HCT116 (cell line): ENCODE data around the gene MED27. TPM values are rescaled to one million over a fixed set of nuclear protein-coding genes. Genes with fewer than 3 reads are reported as not detected.

ENCODE experiments used
- ATAC-seq: fragments of 200-7000 bp; cut with Tn5 transposase; 2 replicates; pipeline ENCODE4 v1.9.1; 2020; ENCODE audit warnings: mild to moderate bottlenecking, moderate library complexity
- BruUV-seq: library from RNA; stranded (reverse); fragments of 400-500 nt; replicated peaks from 2 replicates; lab custom pipeline; 2021; lab: Mats Ljungman, UMichigan
- CTCF ChIA-PET: fragments of 300-600 bp; sonication (Branson Sonifier 250); formaldehyde crosslinking; loops from one replicate; lab custom pipeline; 2021; ENCODE audit warnings: antibody characterized with exemption; lab: Charles Lee
- POLR2A ChIA-PET: fragments of 300-600, 350-600 bp; sonication (Branson Sonifier 250); formaldehyde crosslinking; loops from one replicate; lab custom pipeline; 2021; ENCODE audit warnings: antibody characterized with exemption; lab: Charles Lee
- RAD21 ChIA-PET, 2 experiments: fragments of 300-600 bp; sonication (Branson Sonifier 250); formaldehyde crosslinking; loops; one replicate each; lab custom pipeline; 2023; ENCODE audit warnings: low total read pairs in 2 of 2; ENCODE audit not compliant: uncharacterized antibody in 2 of 2, unreplicated experiment in 2 of 2, low non-redundant PET in 1 of 2; lab: Charles Lee
- DNase-seq: peaks from one replicate; pipeline ENCODE4 v3.0.0-alpha.2; 2010; ENCODE audit warnings: low read depth, low spot score
- H2AFZ ChIP-seq: fragments of 200-600 bp; shearing (Covaris generic), sonication (generic); 2 replicates; pipeline ENCODE4 v1.6.1; 2017; ENCODE audit warnings: low read depth, mixed run types, mixed read lengths, antibody characterized with exemption, low read length; ENCODE audit not compliant: poor library complexity, severe bottlenecking
- H3K27ac ChIP-seq: 2 replicates; pipeline ENCODE4 v1.5.1; 2012; ENCODE audit warnings: low read depth, low read length
- H3K27me3 ChIP-seq: fragments of 200-600 bp; sonication (generic); 2 replicates; pipeline ENCODE4 v1.6.1; 2016; ENCODE audit warnings: mixed run types, low read length, mixed read lengths; ENCODE audit not compliant: insufficient read depth
- H3K36me3 ChIP-seq, 2 experiments: fragments of 200-500 bp in 1 of 2; fragments of 200-600 bp in 1 of 2; sonication (Bioruptor generic) in 1 of 2; sonication (generic) in 1 of 2; 2 replicates each; pipeline versions ENCODE4 v1.5.1 to v1.6.1; 2014 to 2016; ENCODE audit warnings: low read length in 2 of 2, inconsistent platforms in 1 of 2, mixed read lengths in 1 of 2, mixed run types in 1 of 2; ENCODE audit not compliant: insufficient read depth in 2 of 2, control insufficient read depth in 1 of 2
- H3K4me1 ChIP-seq, 2 experiments: fragments of 200-600 bp in 1 of 2; sonication (generic) in 1 of 2; 2 replicates each; pipeline versions ENCODE4 v1.5.1 to v1.6.1; 2012 to 2017; ENCODE audit warnings: low read length in 2 of 2, inconsistent platforms in 1 of 2, mild to moderate bottlenecking in 1 of 2, mixed read lengths in 1 of 2, mixed run types in 1 of 2, moderate library complexity in 1 of 2; ENCODE audit not compliant: insufficient read depth in 2 of 2, control insufficient read depth in 1 of 2
- H3K4me2 ChIP-seq: fragments of 200-600 bp; sonication (generic); 2 replicates; pipeline ENCODE4 v1.6.1; 2017; ENCODE audit warnings: mixed run types, low read length, mixed read lengths
- H3K4me3 ChIP-seq, 2 experiments: fragments of 200-600 bp in 1 of 2; sonication (generic) in 1 of 2; replicated peaks in 1 of 2; 2 replicates each; pipeline ENCODE4 v1.5.1; 2011 to 2016; ENCODE audit warnings: low read length in 2 of 2, control low read depth in 1 of 2, low read depth in 1 of 2, mild to moderate bottlenecking in 1 of 2, mixed read lengths in 1 of 2, mixed run types in 1 of 2
- H3K79me2 ChIP-seq: fragments of 200-600 bp; sonication (generic); 2 replicates; pipeline ENCODE4 v1.6.1; 2017; ENCODE audit warnings: mild to moderate bottlenecking, mixed run types, low read length, moderate library complexity, mixed read lengths; ENCODE audit not compliant: insufficient read depth
- H3K9ac ChIP-seq: fragments of 200-600 bp; sonication (generic); 2 replicates; pipeline ENCODE4 v1.6.1; 2016; ENCODE audit warnings: low read length, mixed read lengths
- H3K9me2 ChIP-seq: fragments of 200-600 bp; sonication (generic), shearing (Covaris generic); 2 replicates; pipeline ENCODE4 v1.6.1; 2017; ENCODE audit warnings: mixed run types, mild to moderate bottlenecking, moderate library complexity; ENCODE audit not compliant: insufficient read depth
- H3K9me3 ChIP-seq, 2 experiments: fragments of 200-500 bp in 1 of 2; fragments of 200-600 bp in 1 of 2; sonication (Bioruptor generic) in 1 of 2; sonication (generic) in 1 of 2; 2 replicates each; pipeline ENCODE4 v1.6.1; 2014 to 2017; ENCODE audit warnings: low read length in 2 of 2, mixed read lengths in 2 of 2, inconsistent platforms in 1 of 2, low read depth in 1 of 2, mild to moderate bottlenecking in 1 of 2, mixed run types in 1 of 2, moderate library complexity in 1 of 2; ENCODE audit not compliant: control insufficient read depth in 1 of 2, insufficient read depth in 1 of 2
- H4K20me1 ChIP-seq: fragments of 200-600 bp; sonication (generic), shearing (Covaris generic); 2 replicates; pipeline ENCODE4 v1.6.1; 2017; ENCODE audit warnings: mixed run types, mild to moderate bottlenecking, moderate library complexity; ENCODE audit not compliant: insufficient read depth
- EGR1 ChIP-seq: IDR thresholded peaks from 2 replicates; pipeline ENCODE4 v1.6.1; 2012; ENCODE audit warnings: low read depth
- EZH2phosphoT487 ChIP-seq: fragments of 200-600 bp; IDR thresholded peaks from 2 replicates; pipeline ENCODE4 v1.6.1; 2018; ENCODE audit warnings: antibody characterized with exemption, borderline replicate concordance
- JUND ChIP-seq: IDR thresholded peaks from 2 replicates; pipeline ENCODE4 v1.6.1; 2012
- POLR2AphosphoS5 ChIP-seq: IDR thresholded peaks from 2 replicates; pipeline ENCODE4 v1.6.1; 2011; ENCODE audit warnings: mild to moderate bottlenecking, low read depth, low read length, moderate library complexity
- SRF ChIP-seq: IDR thresholded peaks from 2 replicates; pipeline ENCODE4 v1.6.1; 2012; ENCODE audit warnings: low read depth
- TCF7L2 ChIP-seq: IDR thresholded peaks from 2 replicates; pipeline ENCODE4 v1.7.0; 2011; ENCODE audit warnings: borderline replicate concordance, inconsistent platforms; ENCODE audit not compliant: insufficient read depth, insufficient read length; ENCODE audit errors: extremely low read depth
- YY1 ChIP-seq: IDR thresholded peaks from 2 replicates; pipeline ENCODE4 v1.6.1; 2011; ENCODE audit warnings: low read length, low read depth, moderate library complexity, mild to moderate bottlenecking; ENCODE audit not compliant: insufficient replicate concordance; ENCODE audit errors: extremely low read depth
- ZFX ChIP-seq: fragments of 450-650 bp; IDR thresholded peaks from 2 replicates; pipeline ENCODE4 v1.6.1; 2017
- intact Hi-C: fragments of 100-400 bp; cut with micrococcal nuclease; formaldehyde crosslinking; loops from 2 replicates; pipeline ENCODE4 v1.10.0; 2022
- total RNA-seq: library from RNA; stranded (reverse); gene quantifications from one replicate; pipeline ENCODE4 v1.2.1, GENCODE V29; 2021; ENCODE audit not compliant: unreplicated experiment
- TF ChIP-seq, protein P1 (sequence below): IDR thresholded peaks from 2 replicates; pipeline ENCODE4 v1.6.1; 2012; ENCODE audit warnings: low read depth

MED27 gene
- total RNA-seq, 1 experiment from 2014 or later: 26.9 TPM

DNA sequence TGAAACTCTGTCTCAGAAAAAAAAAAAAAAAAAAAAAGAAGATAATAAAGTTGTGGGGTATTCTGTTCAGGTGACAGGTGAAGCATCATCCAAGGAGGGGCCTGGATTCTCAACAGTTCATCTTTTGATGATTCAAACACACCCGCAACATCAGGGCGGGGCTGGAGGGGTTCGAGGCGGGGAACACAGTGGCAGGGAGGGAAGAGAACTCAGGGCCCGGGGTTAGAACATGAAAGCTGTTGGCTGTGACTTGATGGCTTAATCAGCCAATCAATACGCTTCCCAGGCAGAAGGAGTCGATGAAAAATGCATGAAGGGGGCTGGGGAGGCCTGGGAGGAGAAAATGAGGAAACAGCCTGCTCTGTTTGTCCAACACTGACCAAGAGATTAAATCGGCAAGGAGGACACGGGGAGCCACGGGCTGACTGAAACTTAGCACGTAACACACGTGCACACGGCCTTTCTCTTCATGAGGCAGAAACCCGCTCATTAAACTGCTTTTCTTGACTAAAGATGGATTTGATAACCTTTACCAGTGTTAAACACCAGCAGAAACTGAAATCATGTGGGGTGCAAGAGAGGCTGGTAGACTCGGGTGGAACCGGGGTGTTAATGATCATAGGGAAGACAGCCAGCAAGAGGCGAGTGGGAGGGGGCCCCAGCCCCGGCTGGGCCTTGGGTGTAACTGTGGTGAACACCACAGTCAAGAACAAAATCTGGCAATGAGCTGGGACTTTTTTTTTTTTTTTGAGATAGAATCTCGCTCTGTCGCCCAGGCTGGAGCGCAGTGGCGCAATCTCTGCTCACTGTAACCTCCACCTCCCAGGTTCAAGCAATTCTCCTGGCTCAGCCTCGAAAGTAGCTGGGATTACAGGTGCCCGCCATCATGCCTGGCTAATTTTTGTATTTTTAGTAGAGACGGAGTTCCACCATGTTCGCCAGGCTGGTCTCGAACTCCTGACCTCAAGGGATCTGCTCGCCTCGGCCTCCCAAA is 234.1 kb downstream of the MED27 start:
- CTCF ChIA-PET: no interaction called here
- no peak for DNase-seq
- Histone ChIP-seq H3K4me3 (no peak overlapping the region), H3K79me2 (no peaks in the 10 kb centered on the region), H3K27ac (no peak overlapping the region), H3K9ac (no peak overlapping the region), H4K20me1 (no peaks in the 10 kb centered on the region), H3K27me3 (no peaks in the 10 kb centered on the region), H3K4me1 (no peaks in the 10 kb centered on the region), H3K4me2 (no peak overlapping the region), H3K9me3 (no peaks in the 10 kb centered on the region), H3K9me2 (no peaks in the 10 kb centered on the region), H2AFZ (no peak overlapping the region), H3K36me3 (no peaks in the 10 kb centered on the region)
- RAD21 ChIA-PET: no interaction called here
- intact Hi-C loops: no loop called here
- no TSS peak for BruUV-seq
- POLR2A ChIA-PET: no interaction called here
- no peak for ATAC-seq
- TF ChIP-seq, protein P1, sequence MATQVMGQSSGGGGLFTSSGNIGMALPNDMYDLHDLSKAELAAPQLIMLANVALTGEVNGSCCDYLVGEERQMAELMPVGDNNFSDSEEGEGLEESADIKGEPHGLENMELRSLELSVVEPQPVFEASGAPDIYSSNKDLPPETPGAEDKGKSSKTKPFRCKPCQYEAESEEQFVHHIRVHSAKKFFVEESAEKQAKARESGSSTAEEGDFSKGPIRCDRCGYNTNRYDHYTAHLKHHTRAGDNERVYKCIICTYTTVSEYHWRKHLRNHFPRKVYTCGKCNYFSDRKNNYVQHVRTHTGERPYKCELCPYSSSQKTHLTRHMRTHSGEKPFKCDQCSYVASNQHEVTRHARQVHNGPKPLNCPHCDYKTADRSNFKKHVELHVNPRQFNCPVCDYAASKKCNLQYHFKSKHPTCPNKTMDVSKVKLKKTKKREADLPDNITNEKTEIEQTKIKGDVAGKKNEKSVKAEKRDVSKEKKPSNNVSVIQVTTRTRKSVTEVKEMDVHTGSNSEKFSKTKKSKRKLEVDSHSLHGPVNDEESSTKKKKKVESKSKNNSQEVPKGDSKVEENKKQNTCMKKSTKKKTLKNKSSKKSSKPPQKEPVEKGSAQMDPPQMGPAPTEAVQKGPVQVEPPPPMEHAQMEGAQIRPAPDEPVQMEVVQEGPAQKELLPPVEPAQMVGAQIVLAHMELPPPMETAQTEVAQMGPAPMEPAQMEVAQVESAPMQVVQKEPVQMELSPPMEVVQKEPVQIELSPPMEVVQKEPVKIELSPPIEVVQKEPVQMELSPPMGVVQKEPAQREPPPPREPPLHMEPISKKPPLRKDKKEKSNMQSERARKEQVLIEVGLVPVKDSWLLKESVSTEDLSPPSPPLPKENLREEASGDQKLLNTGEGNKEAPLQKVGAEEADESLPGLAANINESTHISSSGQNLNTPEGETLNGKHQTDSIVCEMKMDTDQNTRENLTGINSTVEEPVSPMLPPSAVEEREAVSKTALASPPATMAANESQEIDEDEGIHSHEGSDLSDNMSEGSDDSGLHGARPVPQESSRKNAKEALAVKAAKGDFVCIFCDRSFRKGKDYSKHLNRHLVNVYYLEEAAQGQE: no peak
- TF ChIP-seq YY1 (no peak), TCF7L2 (no peak), SRF (no peak), EGR1 (no peak), ZFX (no peak), EZH2phosphoT487 (no peak), JUND (no peak), POLR2AphosphoS5 (no peak)
